Vagina (tissue), 2 donors: ENCODE measurements around the gene C17orf107. TPM values are rescaled to one million over a fixed set of nuclear protein-coding genes. Genes with fewer than 3 reads are reported as not detected.
A peak's percentile ranks its signal among the peaks of the same experiment; 100 is the strongest.

Source experiments
- DNase-seq, 2 donors: peaks; one replicate each; pipeline ENCODE4 v3.0.0-alpha.2; 2017; ENCODE audit errors: extremely low spot score in 2 of 2
- H3K27ac ChIP-seq: fragments of 200-600 bp; sonication (generic); one replicate; pipeline ENCODE4 v1.5.1; 2019
- H3K27me3 ChIP-seq: fragments of 200-600 bp; sonication (generic); one replicate; pipeline ENCODE4 v1.5.1; 2019
- H3K36me3 ChIP-seq, 2 donors: fragments of 200-600 bp; sonication (generic); one replicate each; pipeline ENCODE4 v1.5.1; 2017 to 2019
- H3K4me1 ChIP-seq: fragments of 200-600 bp; sonication (generic); one replicate; pipeline ENCODE4 v1.5.1; 2019
- H3K4me3 ChIP-seq, 2 donors: fragments of 200-600 bp; sonication (generic); 1 replicate in 1 of 2; 2 replicates in 1 of 2; pipeline ENCODE4 v1.5.1; 2016 to 2019
- H3K9me3 ChIP-seq: fragments of 200-600 bp; sonication (generic); one replicate; pipeline ENCODE4 v1.5.1; 2019
- CTCF ChIP-seq, 3 experiments: fragments of 450-650 bp in 2 of 3; fragments of 200-600 bp in 1 of 3; sonication (generic) in 1 of 3; IDR thresholded peaks; one replicate each; pipeline ENCODE4 v1.5.1; 2017 to 2019; ENCODE audit warnings: antibody characterized with exemption in 3 of 3, mild to moderate bottlenecking in 2 of 3, moderate library complexity in 2 of 3
- POLR2A ChIP-seq, 2 donors: fragments of 450-650 bp; IDR thresholded peaks; one replicate each; pipeline ENCODE4 v1.6.1; 2017; ENCODE audit warnings: antibody characterized with exemption in 2 of 2, mild to moderate bottlenecking in 2 of 2, moderate library complexity in 2 of 2
- POLR2AphosphoS5 ChIP-seq, 2 donors: sonication (generic); formaldehyde crosslinking; IDR thresholded peaks; one replicate each; pipeline ENCODE4 v1.9.0; 2017; ENCODE audit warnings: antibody characterized with exemption in 2 of 2, mild to moderate bottlenecking in 2 of 2, low read depth in 1 of 2; ENCODE audit not compliant: insufficient read depth in 1 of 2
- intact Hi-C: fragments of 100-400 bp; cut with DNase I; formaldehyde crosslinking; loops from one replicate; pipeline ENCODE4 v1.15.1; 2023
- total RNA-seq: library from RNA; depleted of rRNA; stranded (reverse); fragments of >200 nt; gene quantifications from one replicate; pipeline ENCODE4 v1.2.3, GENCODE V29; 2016

The C17orf107 gene
- total RNA-seq, 1 donor from 2014 or later: 1.7 TPM

- H3K4me3 ChIP-seq: no peak overlapping the region
- no peaks in the 10 kb centered on the region for H3K9me3 ChIP-seq
- DNase-seq: no peak
- H3K36me3 ChIP-seq: peaks cover 0 to 22% of the 10 kb centered on the region in 2 donors
- H3K4me1 ChIP-seq: no peaks in the 10 kb centered on the region
- TF ChIP-seq CTCF (IDR thresholded peaks at IDR 0.05) (no peak), POLR2AphosphoS5 (IDR thresholded peaks at IDR 0.05; ENCODE audit: insufficient read depth in 1 of 2, low read depth in 1 of 2) (no peak), POLR2A (IDR thresholded peaks at IDR 0.05) (no peak)
- no peaks in the 10 kb centered on the region for H3K27me3 ChIP-seq
- H3K27ac ChIP-seq: no peak overlapping the region
- intact Hi-C loops: no loop called here
Measured at GRCh38 chr17:4879601-4880000, 19.7 kb upstream of the C17orf107 start.

- Histone ChIP-seq H3K36me3 (peaks cover 0 to 35% of the 10 kb centered on the region in 2 donors), H3K27ac (no peak overlapping the region), H3K27me3 (no peaks in the 10 kb centered on the region), H3K4me1 (no peaks in the 10 kb centered on the region), H3K4me3 (no peak overlapping the region), H3K9me3 (no peaks in the 10 kb centered on the region)
- TF ChIP-seq POLR2A (IDR thresholded peaks at IDR 0.05): no peak
- TF ChIP-seq CTCF (IDR thresholded peaks at IDR 0.05): no peak
- TF ChIP-seq POLR2AphosphoS5 (IDR thresholded peaks at IDR 0.05; ENCODE audit: insufficient read depth in 1 of 2, low read depth in 1 of 2): no peak
- DNase-seq: no peak
- intact Hi-C loops: no loop called here
Measured at GRCh38 chr17:4880857-4881256, 18.5 kb upstream of the C17orf107 start.

- peaks cover 0 to 46% of the 10 kb centered on the region in 2 donors for H3K36me3 ChIP-seq
Measured at GRCh38 chr17:4881761-4882555, 17.4 kb upstream of the C17orf107 start.

GRCh38 chr17:4884489-4884888 is 14.8 kb upstream of the C17orf107 start:
- H3K27me3 ChIP-seq: no peaks in the 10 kb centered on the region
- H3K36me3 ChIP-seq: peaks cover 0 to 51% of the 10 kb centered on the region in 2 donors
- intact Hi-C loops: no loop called here
- no peaks in the 10 kb centered on the region for H3K9me3 ChIP-seq
- peak in 1 of 2 donors; percentile 75 for DNase-seq
- H3K27ac ChIP-seq: no peak overlapping the region
- TF ChIP-seq CTCF (IDR thresholded peaks at IDR 0.05) (no peak), POLR2A (IDR thresholded peaks at IDR 0.05) (no peak), POLR2AphosphoS5 (IDR thresholded peaks at IDR 0.05; ENCODE audit: insufficient read depth in 1 of 2, low read depth in 1 of 2) (no peak)
- H3K4me3 ChIP-seq: no peak overlapping the region
- no peaks in the 10 kb centered on the region for H3K4me1 ChIP-seq

More at GRCh38 chr17:4881761-4882555, 17.4 kb upstream of the C17orf107 start:
- TF ChIP-seq CTCF (IDR thresholded peaks at IDR 0.05) (peak; percentile 36 to 56 (median 54)), POLR2AphosphoS5 (IDR thresholded peaks at IDR 0.05; ENCODE audit: insufficient read depth in 1 of 2, low read depth in 1 of 2) (peak in 1 of 2 donors; percentile 28), POLR2A (IDR thresholded peaks at IDR 0.05) (no peak)
- intact Hi-C loops: no loop called here
- H3K4me1 ChIP-seq: no peaks in the 10 kb centered on the region
- H3K4me3 ChIP-seq: no peak overlapping the region
- no peaks in the 10 kb centered on the region for H3K27me3 ChIP-seq
- no peak for DNase-seq
- H3K27ac ChIP-seq: no peak overlapping the region
- no peaks in the 10 kb centered on the region for H3K9me3 ChIP-seq

GRCh38 chr17:4886830-4887229 is 12.5 kb upstream of the C17orf107 start:
- TF ChIP-seq CTCF (IDR thresholded peaks at IDR 0.05): no peak
- no peak for TF ChIP-seq POLR2A (IDR thresholded peaks at IDR 0.05)
- TF ChIP-seq POLR2AphosphoS5 (IDR thresholded peaks at IDR 0.05; ENCODE audit: insufficient read depth in 1 of 2, low read depth in 1 of 2): no peak
- H3K4me1 ChIP-seq: no peaks in the 10 kb centered on the region
- intact Hi-C loops: loop anchor here (5.0 kb wide), 1 partner anchor 155 kb away; the partner anchor contains the start of gene MED11
- peaks cover 0 to 66% of the 10 kb centered on the region in 2 donors for H3K36me3 ChIP-seq
- no peak overlapping the region for H3K27ac ChIP-seq
- no peak for DNase-seq
- no peaks in the 10 kb centered on the region for H3K9me3 ChIP-seq
- no peaks in the 10 kb centered on the region for H3K27me3 ChIP-seq
- no peak overlapping the region for H3K4me3 ChIP-seq
